ENCODE results near the gene SRGAP1.

SRGAP1 gene

DNA sequence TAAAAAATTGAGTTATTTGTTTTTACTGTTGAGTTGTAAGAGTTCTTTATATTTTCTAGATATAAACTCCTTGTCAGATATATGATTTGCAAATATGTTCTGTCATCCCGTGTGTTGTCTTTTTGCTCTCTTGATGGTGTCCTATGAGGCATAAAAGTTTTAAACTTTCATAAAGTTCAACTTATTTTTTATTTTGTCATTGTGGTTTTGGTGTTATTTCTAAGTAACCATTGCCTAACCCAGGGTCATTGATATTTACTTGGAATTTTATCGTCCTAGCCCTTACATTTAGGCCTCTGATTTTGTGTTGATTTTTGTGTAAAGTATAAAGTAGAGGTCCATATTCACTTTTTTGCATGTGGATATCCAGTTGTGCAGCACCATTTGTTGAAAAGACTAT lies 63.1 kb downstream of the SRGAP1 start:
- no peak for DNase-seq (ENCODE audit: low read depth)

DNA sequence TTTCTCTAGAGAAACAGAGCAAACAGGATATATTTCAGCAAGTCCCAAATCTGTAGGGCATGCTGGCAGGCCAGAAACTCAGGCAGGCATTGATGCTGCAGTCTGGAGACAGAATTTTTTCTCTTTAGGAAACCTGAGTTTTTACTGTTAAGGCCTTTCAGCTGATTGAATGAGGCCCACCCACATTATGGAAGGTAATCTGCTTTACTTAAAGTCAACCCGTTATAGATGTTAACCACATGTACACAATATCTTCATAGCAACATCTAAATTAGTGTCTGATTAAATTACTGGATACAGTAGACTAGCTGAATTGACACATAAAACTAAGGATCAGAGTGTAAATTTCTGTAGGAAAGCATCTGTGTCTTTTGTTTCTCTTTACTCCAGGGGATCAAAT lies 65.2 kb downstream of the SRGAP1 start:
- no peak for DNase-seq (ENCODE audit: low read depth)

DNA sequence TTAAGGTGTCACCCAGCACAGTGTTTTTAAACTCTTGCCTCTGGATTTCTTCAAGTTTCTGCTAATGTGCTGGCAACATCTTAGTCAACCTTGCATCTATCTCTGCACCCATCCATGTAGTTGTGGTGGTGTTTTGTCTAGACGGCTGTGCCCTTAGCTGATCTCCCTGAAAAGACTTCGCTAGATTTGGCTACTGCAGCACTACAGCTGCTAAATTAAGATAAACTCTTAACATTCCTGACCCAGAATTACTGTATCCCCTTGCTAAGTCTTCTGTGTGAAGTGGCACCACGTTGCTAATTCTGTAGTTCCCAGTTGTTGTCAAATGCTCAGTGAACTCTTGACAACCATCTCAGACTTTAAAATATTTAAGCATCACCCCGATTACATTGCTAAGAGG lies 66.8 kb downstream of the SRGAP1 start:
- DNase-seq (ENCODE audit: low read depth) = no peak

DNA sequence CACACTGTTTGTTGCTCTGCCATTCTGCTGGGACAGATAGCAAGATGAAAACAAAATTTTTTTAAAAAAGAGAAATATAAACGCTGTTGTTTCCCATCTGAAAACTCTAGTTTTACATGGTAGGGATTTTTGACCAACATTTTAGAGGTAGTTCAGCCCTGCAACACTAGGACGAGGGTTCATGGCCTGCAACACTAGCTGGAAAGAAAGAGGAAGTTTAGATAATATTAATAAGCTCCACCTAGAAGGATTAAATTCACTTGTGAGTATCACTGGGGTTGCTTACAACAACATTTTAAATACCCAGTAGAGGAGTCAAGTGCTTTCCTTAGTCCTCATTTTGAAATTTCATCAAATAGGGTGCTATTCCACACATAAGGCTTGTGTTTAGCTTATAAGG lies 68.2 kb downstream of the SRGAP1 start:
- no peak for DNase-seq (ENCODE audit: low read depth)

DNA sequence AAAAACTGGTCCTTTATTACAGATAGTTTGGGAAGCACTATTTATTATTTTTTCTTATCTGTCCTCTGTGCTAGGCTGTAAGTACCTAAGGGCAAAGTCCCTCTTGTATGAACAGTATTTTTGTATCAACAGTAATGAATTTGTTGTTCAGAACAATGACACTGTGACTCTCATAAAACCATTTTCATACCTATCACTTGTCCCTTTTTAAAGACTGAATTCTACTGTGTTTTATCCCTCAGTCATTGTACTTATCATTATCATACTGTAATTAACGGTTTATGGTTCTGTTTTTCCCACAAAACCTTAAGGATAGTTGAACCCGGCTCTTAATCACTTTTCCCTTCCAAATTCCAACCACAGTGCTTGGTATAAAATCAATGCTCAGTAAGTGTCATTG lies 69.4 kb downstream of the SRGAP1 start:
- no peak for DNase-seq (ENCODE audit: low read depth)

- no peak for DNase-seq (ENCODE audit: low read depth)
These were observed 70.8 kb downstream of the SRGAP1 start for GRCh38 chr12:63915105-63915800.

- no peak for DNase-seq (ENCODE audit: low read depth)
These were observed 72.3 kb downstream of the SRGAP1 start for GRCh38 chr12:63916561-63917476.

- DNase-seq (ENCODE audit: low read depth) = no peak
These were observed 73.0 kb downstream of the SRGAP1 start for GRCh38 chr12:63917477-63917862.

DNA sequence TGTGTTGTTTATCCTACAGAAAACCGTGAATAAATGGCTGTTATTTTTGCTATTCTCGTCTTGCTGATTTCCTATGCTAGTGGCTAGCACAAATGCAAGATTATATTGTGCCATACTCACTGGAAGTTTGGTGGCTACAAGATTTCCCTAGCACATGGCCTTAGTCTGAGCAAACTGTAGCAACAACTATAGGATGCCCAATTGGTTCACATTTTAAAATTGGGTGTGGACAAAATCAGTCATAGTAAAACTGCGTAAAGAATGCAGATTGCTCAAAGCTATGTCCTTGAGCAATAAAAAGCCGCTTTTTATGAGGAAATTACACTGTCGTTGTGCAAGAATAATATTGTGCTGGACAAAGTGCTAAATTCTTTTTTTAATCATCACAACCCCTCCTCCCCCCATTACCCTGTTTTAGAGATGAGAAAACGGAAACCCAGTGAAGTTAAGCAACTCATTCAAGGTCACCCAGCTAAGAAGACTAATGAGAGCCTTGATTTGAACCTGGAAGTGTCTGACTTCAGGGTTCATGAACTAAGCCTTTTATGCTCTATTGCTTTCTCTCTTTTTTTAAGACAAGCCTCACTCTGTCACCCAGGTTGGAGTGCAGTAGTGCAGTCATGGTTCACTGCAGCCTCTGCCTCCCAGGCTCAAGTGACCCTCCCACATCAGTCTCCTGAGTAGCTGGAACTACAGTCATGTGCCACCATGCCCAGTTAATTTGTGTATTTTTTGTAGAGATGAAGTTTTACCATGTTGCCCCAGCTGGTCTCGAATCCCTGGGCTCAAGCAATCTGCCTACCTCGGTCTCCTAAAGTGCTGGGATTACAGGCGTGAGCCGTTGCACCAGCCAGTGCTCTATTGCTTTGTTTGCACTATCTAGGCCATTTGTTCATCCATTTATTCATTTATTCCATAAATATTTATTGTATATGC lies 73.6 kb downstream of the SRGAP1 start:
- DNase-seq (ENCODE audit: low read depth) = no peak

- DNase-seq (ENCODE audit: low read depth) = no peak
These were observed 74.3 kb downstream of the SRGAP1 start for GRCh38 chr12:63918800-63919300.

GRCh38 chr12:63919756-63920155 lies 75.3 kb downstream of the SRGAP1 start:
- no peak for DNase-seq (ENCODE audit: low read depth)

- DNase-seq (ENCODE audit: low read depth) = no peak
These were observed 76.7 kb downstream of the SRGAP1 start for GRCh38 chr12:63921157-63921556.

DNA sequence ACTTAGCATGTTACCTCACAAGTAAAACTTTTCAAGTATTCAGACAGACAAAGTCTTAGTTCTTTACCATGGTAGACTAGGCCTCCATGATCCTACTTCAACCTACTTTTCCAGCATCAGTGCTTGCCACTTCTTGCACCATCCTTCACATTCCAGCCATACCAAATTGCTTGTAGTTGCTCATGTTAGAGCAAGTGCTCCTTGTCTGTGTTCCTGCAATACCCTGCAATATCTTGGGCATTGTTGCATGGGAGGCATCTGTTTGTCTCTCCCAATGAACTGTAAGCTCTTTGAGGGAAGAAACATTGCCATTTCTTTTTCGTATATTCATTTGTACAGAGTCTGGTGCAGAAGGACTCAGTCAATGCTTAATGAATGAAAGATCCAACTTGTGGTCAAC lies 78.0 kb downstream of the SRGAP1 start:
- no peak for DNase-seq (ENCODE audit: low read depth)

GRCh38 chr12:63924781-63925180 lies 80.3 kb downstream of the SRGAP1 start:
- DNase-seq (ENCODE audit: low read depth) = no peak

DNA sequence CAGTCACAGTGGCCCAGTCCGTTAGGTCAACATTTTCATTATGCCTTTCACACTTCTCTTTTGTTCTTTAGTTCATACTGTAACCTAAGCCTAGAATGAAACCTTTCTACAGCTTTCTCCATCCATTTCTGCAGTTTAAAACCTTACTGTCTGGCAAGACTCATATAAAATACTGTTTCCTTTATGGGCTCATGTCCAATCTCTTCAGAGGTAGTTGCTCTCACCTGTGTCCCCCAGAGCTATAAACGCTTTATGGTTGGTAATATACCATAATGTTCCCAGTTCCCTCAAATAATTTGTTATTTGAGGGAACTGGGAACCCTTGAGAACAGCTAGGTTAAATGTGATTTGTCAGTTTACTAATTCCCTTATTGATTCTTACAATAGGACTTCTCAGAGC lies 83.0 kb downstream of the SRGAP1 start:
- DNase-seq (ENCODE audit: low read depth) = no peak

- no peak for DNase-seq (ENCODE audit: low read depth)
These were observed 83.8 kb downstream of the SRGAP1 start for GRCh38 chr12:63928305-63928704.

DNA sequence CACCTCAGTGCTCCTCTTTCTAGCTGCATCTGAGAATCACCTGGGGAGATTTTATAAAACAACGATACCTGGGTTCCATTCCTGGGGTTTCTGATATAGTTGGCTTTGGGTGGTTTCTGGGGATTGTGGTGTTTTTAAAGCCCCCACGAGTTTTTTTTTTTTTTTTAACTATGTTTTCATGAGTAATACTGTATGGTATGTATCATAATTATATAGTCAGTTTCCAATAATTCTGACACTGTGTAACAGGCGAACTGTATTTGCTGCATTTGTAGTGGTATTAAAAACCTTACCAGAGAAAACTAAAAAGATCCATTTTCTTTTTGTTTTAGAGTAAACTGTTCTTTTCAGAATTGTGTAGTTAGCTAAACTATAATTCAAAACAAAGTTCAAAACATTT lies 84.9 kb downstream of the SRGAP1 start:
- DNase-seq (ENCODE audit: low read depth) = no peak

DNA sequence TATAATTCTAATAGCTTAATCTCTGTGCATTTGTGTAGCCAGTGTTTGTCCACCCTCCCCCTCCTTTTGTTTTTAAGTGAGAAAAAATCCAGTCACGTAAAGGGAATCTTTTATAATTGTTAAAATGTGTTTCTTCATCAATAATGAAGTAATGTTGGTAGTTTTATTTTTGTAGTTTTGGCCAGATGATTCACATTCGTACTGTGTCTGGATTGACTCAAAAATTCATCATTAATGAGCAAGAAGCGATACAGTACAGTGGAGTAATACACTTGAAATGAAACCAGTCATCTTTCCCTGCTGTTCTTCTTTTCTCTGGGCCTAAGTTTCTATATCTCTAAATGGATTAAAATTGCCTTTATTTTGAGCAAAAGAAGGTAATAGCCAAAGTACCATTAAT lies 86.5 kb downstream of the SRGAP1 start:
- no peak for DNase-seq (ENCODE audit: low read depth)

DNA sequence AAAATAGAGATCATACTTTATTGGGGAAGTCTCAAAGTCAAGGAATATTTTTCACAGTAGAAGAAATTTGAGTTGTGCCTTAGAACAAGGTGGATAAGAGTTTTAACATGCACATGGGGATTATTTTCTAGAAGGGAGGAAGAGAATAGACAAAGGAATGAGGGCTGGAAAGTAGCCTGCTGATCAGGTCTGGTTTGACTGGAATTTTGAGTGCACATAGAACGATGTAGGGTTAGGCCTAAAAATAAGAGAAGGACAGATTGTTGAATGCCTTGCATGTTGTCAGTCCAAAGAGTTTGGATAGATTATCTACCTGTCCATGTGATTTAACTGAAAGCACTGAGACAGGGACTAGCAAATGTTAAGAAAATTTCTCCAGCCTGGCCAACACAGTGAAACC lies 87.2 kb downstream of the SRGAP1 start:
- no peak for DNase-seq (ENCODE audit: low read depth)

- no peak for DNase-seq (ENCODE audit: low read depth)
These were observed 90.4 kb downstream of the SRGAP1 start for GRCh38 chr12:63934936-63935335.

DNA sequence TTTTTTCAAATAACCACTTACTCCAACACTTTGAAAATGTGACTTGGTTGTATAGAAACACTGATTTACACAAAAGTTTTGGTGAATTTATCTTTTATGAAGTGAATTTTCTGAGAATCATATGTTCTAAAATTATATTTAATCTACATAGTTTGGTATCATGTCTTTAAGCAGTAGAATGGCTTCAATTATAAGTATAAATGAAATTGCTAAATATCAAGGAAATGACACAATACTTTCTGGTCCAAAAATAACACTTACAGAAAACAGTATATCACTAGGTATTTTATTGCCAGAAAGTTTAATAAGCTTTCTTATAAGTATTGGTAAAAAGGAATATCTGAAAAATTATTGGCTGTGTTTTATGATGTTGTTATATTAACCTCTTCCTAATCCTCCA lies 90.9 kb downstream of the SRGAP1 start:
- no peak for DNase-seq (ENCODE audit: low read depth)

Data from activated gamma-delta T cell treated with anti-CD3 and anti-CD28 coated beads, Interleukin-2, amount 50 U/mL, for 16 hours (primary cell).